HepG2 (cell line): ENCODE results near the gene GPR25. TPM values are rescaled to one million over a fixed set of nuclear protein-coding genes. Genes with fewer than 3 reads are reported as not detected.

Experiments used
- DMAP1 ChIP-seq: IDR thresholded peaks from 2 replicates; pipeline ENCODE4 v1.6.1; 2016
- FOXC1 ChIP-seq: sonication (generic); formaldehyde crosslinking; IDR thresholded peaks from 2 replicates; pipeline ENCODE4 v1.8.0; 2022; ENCODE audit warnings: mild to moderate bottlenecking, missing genetic modification reagents, borderline replicate concordance
- GATAD2A ChIP-seq: IDR thresholded peaks from 2 replicates; pipeline ENCODE4 v1.6.1; 2016
- GLI4 ChIP-seq: sonication (generic); formaldehyde crosslinking; IDR thresholded peaks from 2 replicates; pipeline ENCODE4 v1.5.1; 2020; ENCODE audit warnings: missing genetic modification reagents, mild to moderate bottlenecking, moderate library complexity, borderline replicate concordance
- HHEX ChIP-seq: IDR thresholded peaks from 2 replicates; pipeline ENCODE4 v1.6.1; 2016; ENCODE audit warnings: control low read depth
- HOXA5 ChIP-seq: sonication (generic); formaldehyde crosslinking; IDR thresholded peaks from 2 replicates; pipeline ENCODE4 v1.4.0; 2020; ENCODE audit warnings: missing genetic modification reagents
- NR2F2 ChIP-seq: IDR thresholded peaks from 2 replicates; pipeline ENCODE4 v1.6.1; 2012; ENCODE audit warnings: low read depth, inconsistent platforms, borderline replicate concordance
- RFX3 ChIP-seq: IDR thresholded peaks from 2 replicates; pipeline ENCODE4 v1.6.1; 2016; ENCODE audit warnings: missing biosample characterization, missing genetic modification reagents
- RXRB ChIP-seq: IDR thresholded peaks from 2 replicates; pipeline ENCODE4 v1.6.1; 2016; ENCODE audit warnings: borderline replicate concordance, missing genetic modification reagents, missing compliant biosample characterization
- SYNCRIP ChIP-seq: fragments of 200-400 bp; formaldehyde crosslinking; IDR thresholded peaks from 2 replicates; pipeline ENCODE4 v1.6.1; 2018; ENCODE audit warnings: mild to moderate bottlenecking, low read depth, low read length; ENCODE audit not compliant: insufficient read depth
- THAP11 ChIP-seq: IDR thresholded peaks from 2 replicates; pipeline ENCODE4 v1.6.1; 2016; ENCODE audit warnings: missing biosample characterization, missing genetic modification reagents
- ZFAT ChIP-seq: sonication (generic); formaldehyde crosslinking; conservative IDR thresholded peaks from 2 replicates; pipeline ENCODE4 v1.8.1; 2023; ENCODE audit warnings: missing genetic modification reagents, inconsistent platforms
- ZNF225 ChIP-seq: sonication (generic); formaldehyde crosslinking; IDR thresholded peaks from 2 replicates; pipeline ENCODE4 v1.4.0; 2020; ENCODE audit warnings: mild to moderate bottlenecking, missing genetic modification reagents
- ZNF253 ChIP-seq: sonication (generic); formaldehyde crosslinking; IDR thresholded peaks from 2 replicates; pipeline ENCODE4 v1.8.0; 2022; ENCODE audit warnings: mild to moderate bottlenecking, missing genetic modification reagents, borderline replicate concordance
- ZNF296 ChIP-seq: sonication (generic); formaldehyde crosslinking; conservative IDR thresholded peaks from 2 replicates; pipeline ENCODE4 v1.5.0; 2020; ENCODE audit warnings: mild to moderate bottlenecking, missing genetic modification reagents
- ZNF34 ChIP-seq: sonication (generic); formaldehyde crosslinking; IDR thresholded peaks from 2 replicates; pipeline ENCODE4 v1.4.0; 2020; ENCODE audit warnings: mild to moderate bottlenecking, missing genetic modification reagents, borderline replicate concordance
- ZNF44 ChIP-seq: sonication (generic); formaldehyde crosslinking; IDR thresholded peaks from 2 replicates; pipeline ENCODE4 v1.5.1; 2020; ENCODE audit warnings: mild to moderate bottlenecking, missing genetic modification reagents
- ZNF547 ChIP-seq: sonication (generic); formaldehyde crosslinking; IDR thresholded peaks from 2 replicates; pipeline ENCODE4 v1.5.1; 2020; ENCODE audit warnings: mild to moderate bottlenecking, missing genetic modification reagents
- polyA plus RNA-seq, 8 experiments: library from polyadenylated mRNA; depleted of rRNA in 3 of 8; stranded (reverse) in 7 of 8; unstranded in 1 of 8; fragments of >200 nt; fragmentation: Illumina TruSeq in 4 of 8; extraction: Trizol in 4 of 8; gene quantifications; 2 replicates each; pipeline versions ENCODE4 v1.2.1 to v1.2.3, GENCODE V29; 2011 to 2016; ENCODE audit warnings: low read depth in 4 of 8, missing spikeins in 1 of 8, mixed read lengths in 1 of 8; ENCODE audit not compliant: insufficient read depth in 1 of 8
- total RNA-seq, 5 experiments: library from RNA; depleted of rRNA; stranded (reverse); fragments of >200 nt; fragmentation: Illumina TruSeq; extraction: Trizol; gene quantifications; 2 replicates each; pipeline ENCODE4 v1.2.3, GENCODE V29; 2016; ENCODE audit warnings: low read depth in 1 of 5
- TF ChIP-seq, protein P1 (sequence below): sonication (generic); formaldehyde crosslinking; IDR thresholded peaks from 2 replicates; pipeline ENCODE4 v1.9.0; 2022; ENCODE audit warnings: missing genetic modification reagents, mild to moderate bottlenecking, borderline replicate concordance
- TF ChIP-seq, protein P2 (sequence below): sonication (generic); formaldehyde crosslinking; IDR thresholded peaks from 2 replicates; pipeline ENCODE4 v1.5.0; 2020; ENCODE audit warnings: mild to moderate bottlenecking, missing genetic modification reagents, borderline replicate concordance
- TF ChIP-seq, protein P3 (sequence below): sonication (generic); formaldehyde crosslinking; IDR thresholded peaks from 2 replicates; pipeline ENCODE4 v1.5.1; 2020; ENCODE audit warnings: missing genetic modification reagents, mild to moderate bottlenecking, borderline replicate concordance
- TF ChIP-seq, protein P4 (sequence below): sonication (generic); formaldehyde crosslinking; IDR thresholded peaks from 2 replicates; pipeline ENCODE4 v1.5.0; 2020; ENCODE audit warnings: mild to moderate bottlenecking, missing genetic modification reagents

Gene GPR25
- total and polyA plus RNA-seq, 2 of the 13 experiments (the other 11 are each of a cell fraction or from before 2014, with no cell fraction given), result not detected

DNA sequence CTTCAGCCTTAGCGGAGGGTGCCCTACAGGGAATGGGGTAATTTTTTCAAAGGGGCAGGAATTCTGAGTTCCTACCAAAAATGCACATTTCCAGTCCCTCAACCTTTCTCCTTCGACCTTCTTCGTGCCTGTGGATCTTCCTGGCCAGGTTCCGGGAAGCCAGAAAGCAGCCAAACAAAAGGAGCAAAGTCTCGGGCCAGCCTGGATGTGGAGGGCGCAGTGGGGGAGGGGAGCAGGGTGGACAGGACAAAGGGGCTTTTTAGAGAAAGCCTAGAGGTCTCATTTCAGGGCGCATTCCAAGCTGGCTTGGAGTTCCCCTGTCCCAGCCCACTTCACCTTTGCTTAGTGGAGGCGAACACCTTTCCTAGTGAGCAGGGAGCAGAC, 19.0 kb downstream of the GPR25 start (continued):
- TF ChIP-seq, protein P1, sequence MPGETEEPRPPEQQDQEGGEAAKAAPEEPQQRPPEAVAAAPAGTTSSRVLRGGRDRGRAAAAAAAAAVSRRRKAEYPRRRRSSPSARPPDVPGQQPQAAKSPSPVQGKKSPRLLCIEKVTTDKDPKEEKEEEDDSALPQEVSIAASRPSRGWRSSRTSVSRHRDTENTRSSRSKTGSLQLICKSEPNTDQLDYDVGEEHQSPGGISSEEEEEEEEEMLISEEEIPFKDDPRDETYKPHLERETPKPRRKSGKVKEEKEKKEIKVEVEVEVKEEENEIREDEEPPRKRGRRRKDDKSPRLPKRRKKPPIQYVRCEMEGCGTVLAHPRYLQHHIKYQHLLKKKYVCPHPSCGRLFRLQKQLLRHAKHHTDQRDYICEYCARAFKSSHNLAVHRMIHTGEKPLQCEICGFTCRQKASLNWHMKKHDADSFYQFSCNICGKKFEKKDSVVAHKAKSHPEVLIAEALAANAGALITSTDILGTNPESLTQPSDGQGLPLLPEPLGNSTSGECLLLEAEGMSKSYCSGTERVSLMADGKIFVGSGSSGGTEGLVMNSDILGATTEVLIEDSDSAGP (CRISPR knock-in tag), result no peak
- TF ChIP-seq ZNF34 (CRISPR knock-in tag), result no peak
- no peak for TF ChIP-seq GLI4
- TF ChIP-seq, protein P2, sequence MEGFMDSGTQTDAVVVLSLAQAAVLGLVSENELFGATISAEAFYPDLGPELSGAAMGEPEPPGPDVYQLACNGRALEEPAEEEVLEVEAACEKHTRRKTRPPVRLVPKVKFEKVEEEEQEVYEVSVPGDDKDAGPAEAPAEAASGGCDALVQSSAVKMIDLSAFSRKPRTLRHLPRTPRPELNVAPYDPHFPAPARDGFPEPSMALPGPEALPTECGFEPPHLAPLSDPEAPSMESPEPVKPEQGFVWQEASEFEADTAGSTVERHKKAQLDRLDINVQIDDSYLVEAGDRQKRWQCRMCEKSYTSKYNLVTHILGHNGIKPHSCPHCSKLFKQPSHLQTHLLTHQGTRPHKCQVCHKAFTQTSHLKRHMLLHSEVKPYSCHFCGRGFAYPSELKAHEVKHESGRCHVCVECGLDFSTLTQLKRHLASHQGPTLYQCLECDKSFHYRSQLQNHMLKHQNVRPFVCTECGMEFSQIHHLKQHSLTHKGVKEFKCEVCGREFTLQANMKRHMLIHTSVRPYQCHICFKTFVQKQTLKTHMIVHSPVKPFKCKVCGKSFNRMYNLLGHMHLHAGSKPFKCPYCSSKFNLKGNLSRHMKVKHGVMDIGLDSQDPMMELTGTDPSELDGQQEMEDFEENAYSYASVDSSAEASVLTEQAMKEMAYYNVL (CRISPR knock-in tag), result peak; percentile 59; the same call in 1 of the 2 replicates
- peak; percentile 45; the same call in 1 of the 2 replicates for TF ChIP-seq RXRB (CRISPR knock-in tag)
- no peak for TF ChIP-seq SYNCRIP
- TF ChIP-seq, protein P3, sequence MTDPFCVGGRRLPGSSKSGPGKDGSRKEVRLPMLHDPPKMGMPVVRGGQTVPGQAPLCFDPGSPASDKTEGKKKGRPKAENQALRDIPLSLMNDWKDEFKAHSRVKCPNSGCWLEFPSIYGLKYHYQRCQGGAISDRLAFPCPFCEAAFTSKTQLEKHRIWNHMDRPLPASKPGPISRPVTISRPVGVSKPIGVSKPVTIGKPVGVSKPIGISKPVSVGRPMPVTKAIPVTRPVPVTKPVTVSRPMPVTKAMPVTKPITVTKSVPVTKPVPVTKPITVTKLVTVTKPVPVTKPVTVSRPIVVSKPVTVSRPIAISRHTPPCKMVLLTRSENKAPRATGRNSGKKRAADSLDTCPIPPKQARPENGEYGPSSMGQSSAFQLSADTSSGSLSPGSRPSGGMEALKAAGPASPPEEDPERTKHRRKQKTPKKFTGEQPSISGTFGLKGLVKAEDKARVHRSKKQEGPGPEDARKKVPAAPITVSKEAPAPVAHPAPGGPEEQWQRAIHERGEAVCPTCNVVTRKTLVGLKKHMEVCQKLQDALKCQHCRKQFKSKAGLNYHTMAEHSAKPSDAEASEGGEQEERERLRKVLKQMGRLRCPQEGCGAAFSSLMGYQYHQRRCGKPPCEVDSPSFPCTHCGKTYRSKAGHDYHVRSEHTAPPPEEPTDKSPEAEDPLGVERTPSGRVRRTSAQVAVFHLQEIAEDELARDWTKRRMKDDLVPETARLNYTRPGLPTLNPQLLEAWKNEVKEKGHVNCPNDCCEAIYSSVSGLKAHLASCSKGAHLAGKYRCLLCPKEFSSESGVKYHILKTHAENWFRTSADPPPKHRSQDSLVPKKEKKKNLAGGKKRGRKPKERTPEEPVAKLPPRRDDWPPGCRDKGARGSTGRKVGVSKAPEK (CRISPR knock-in tag), result no peak
- peak; percentile 67; the same call in 1 of the 2 replicates for TF ChIP-seq ZNF253 (CRISPR knock-in tag)
- TF ChIP-seq, protein P4, sequence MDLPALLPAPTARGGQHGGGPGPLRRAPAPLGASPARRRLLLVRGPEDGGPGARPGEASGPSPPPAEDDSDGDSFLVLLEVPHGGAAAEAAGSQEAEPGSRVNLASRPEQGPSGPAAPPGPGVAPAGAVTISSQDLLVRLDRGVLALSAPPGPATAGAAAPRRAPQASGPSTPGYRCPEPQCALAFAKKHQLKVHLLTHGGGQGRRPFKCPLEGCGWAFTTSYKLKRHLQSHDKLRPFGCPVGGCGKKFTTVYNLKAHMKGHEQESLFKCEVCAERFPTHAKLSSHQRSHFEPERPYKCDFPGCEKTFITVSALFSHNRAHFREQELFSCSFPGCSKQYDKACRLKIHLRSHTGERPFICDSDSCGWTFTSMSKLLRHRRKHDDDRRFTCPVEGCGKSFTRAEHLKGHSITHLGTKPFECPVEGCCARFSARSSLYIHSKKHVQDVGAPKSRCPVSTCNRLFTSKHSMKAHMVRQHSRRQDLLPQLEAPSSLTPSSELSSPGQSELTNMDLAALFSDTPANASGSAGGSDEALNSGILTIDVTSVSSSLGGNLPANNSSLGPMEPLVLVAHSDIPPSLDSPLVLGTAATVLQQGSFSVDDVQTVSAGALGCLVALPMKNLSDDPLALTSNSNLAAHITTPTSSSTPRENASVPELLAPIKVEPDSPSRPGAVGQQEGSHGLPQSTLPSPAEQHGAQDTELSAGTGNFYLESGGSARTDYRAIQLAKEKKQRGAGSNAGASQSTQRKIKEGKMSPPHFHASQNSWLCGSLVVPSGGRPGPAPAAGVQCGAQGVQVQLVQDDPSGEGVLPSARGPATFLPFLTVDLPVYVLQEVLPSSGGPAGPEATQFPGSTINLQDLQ, result peak; percentile 76; the same call in 1 of the 2 replicates
- 0 out of 2 replicates have a peak, but pooled peaks have one; percentile 37 for TF ChIP-seq NR2F2
- no peak for TF ChIP-seq FOXC1 (CRISPR knock-in tag)
- TF ChIP-seq ZNF296 (CRISPR knock-in tag), result no peak
- no peak for TF ChIP-seq ZNF547
- TF ChIP-seq GATAD2A (CRISPR knock-in tag), result peak; percentile 66; the same call in 1 of the 2 replicates
- no peak for TF ChIP-seq ZNF225 (CRISPR knock-in tag)
- no peak for TF ChIP-seq ZFAT
- TF ChIP-seq ZNF44 (CRISPR knock-in tag), result no peak
- no peak for TF ChIP-seq HHEX (CRISPR knock-in tag)
- TF ChIP-seq RFX3 (CRISPR knock-in tag), result no peak
- 0 out of 2 replicates have a peak, but pooled peaks have one; percentile 7 for TF ChIP-seq THAP11 (CRISPR knock-in tag)
- TF ChIP-seq HOXA5, result no peak
- peak; percentile 58; the same call in 1 of the 2 replicates for TF ChIP-seq DMAP1 (CRISPR knock-in tag)
